H1 (cell line): ENCODE measurements around the gene MIPOL1. TPM values are rescaled to one million over a fixed set of nuclear protein-coding genes. Genes with fewer than 3 reads are reported as not detected.

Source experiments
- ASH2L ChIP-seq: fragments of 200-600, 300-600 bp; sonication (generic); IDR thresholded peaks from one replicate; pipeline ENCODE4 v1.7.1; 2017; ENCODE audit warnings: low read length
- BCL11A ChIP-seq, 2 experiments: IDR thresholded peaks; one replicate each; pipeline ENCODE4 v1.6.1; 2011; ENCODE audit warnings: low read depth in 2 of 2, low read length in 2 of 2, mild to moderate bottlenecking in 2 of 2
- CBX5 ChIP-seq: fragments of 300-800, 300-1000 bp; sonication (generic); IDR thresholded peaks from 2 replicates; pipeline ENCODE4 v1.7.1; 2016; ENCODE audit warnings: antibody characterized with exemption, low read length, low read depth
- E2F6 ChIP-seq: IDR thresholded peaks from 2 replicates; pipeline ENCODE4 v1.6.1; 2012; ENCODE audit warnings: inconsistent platforms
- EP300 ChIP-seq, 2 experiments: IDR thresholded peaks; 1 replicate in 1 of 2; 2 replicates in 1 of 2; pipeline ENCODE4 v1.6.1; 2011 to 2012; ENCODE audit warnings: low read depth in 2 of 2, low read length in 2 of 2, mild to moderate bottlenecking in 2 of 2, borderline replicate concordance in 1 of 2, inconsistent platforms in 1 of 2, moderate library complexity in 1 of 2
- FOSL1 ChIP-seq: IDR thresholded peaks from 2 replicates; pipeline ENCODE4 v1.6.1; 2011; ENCODE audit warnings: mild to moderate bottlenecking, low read depth, low read length, moderate library complexity; ENCODE audit not compliant: insufficient read depth
- GTF2F1 ChIP-seq: IDR thresholded peaks from 2 replicates; pipeline ENCODE4 v1.6.1; 2012; ENCODE audit warnings: low read depth, low read length, improper control_type of control experiment, borderline replicate concordance
- JUN ChIP-seq: IDR thresholded peaks from 2 replicates; pipeline ENCODE4 v1.6.1; 2011; ENCODE audit warnings: low read depth, mild to moderate bottlenecking, improper control_type of control experiment, low read length
- KDM4A ChIP-seq: IDR thresholded peaks from one replicate; pipeline ENCODE4 v1.7.1; 2012; ENCODE audit warnings: low read depth, mild to moderate bottlenecking, moderate library complexity, low read length, inconsistent platforms; ENCODE audit not compliant: severe bottlenecking
- MAFK ChIP-seq: IDR thresholded peaks from 2 replicates; pipeline ENCODE4 v1.6.1; 2012; ENCODE audit warnings: low read depth, mild to moderate bottlenecking, improper control_type of control experiment, low read length
- PHF8 ChIP-seq: fragments of 200-600 bp; sonication (generic); conservative IDR thresholded peaks from 2 replicates; pipeline ENCODE4 v1.7.1; 2012; ENCODE audit warnings: low read depth, mild to moderate bottlenecking, inconsistent platforms, low read length, moderate library complexity
- POLR2A ChIP-seq, 2 experiments: IDR thresholded peaks; 1 replicate in 1 of 2; 2 replicates in 1 of 2; pipeline ENCODE4 v1.6.1; 2011; ENCODE audit warnings: low read depth in 2 of 2, low read length in 2 of 2, mild to moderate bottlenecking in 2 of 2; ENCODE audit errors: control extremely low read depth in 1 of 2
- POU5F1 ChIP-seq: IDR thresholded peaks from 2 replicates; pipeline ENCODE4 v1.6.1; 2011; ENCODE audit warnings: low read depth, mild to moderate bottlenecking, low read length, moderate library complexity
- RNF2 ChIP-seq: fragments of 200-900, 300-1000 bp; sonication (generic); IDR thresholded peaks from 2 replicates; pipeline ENCODE4 v1.7.1; 2016; ENCODE audit warnings: borderline replicate concordance, low read depth, mild to moderate bottlenecking, antibody characterized with exemption, low read length; ENCODE audit not compliant: poor library complexity, severe bottlenecking; ENCODE audit errors: missing control alignments
- RXRA ChIP-seq: IDR thresholded peaks from 2 replicates; pipeline ENCODE4 v1.6.1; 2011; ENCODE audit warnings: low read depth, mild to moderate bottlenecking, low read length, moderate library complexity; ENCODE audit not compliant: insufficient read depth
- SIN3A ChIP-seq, 2 experiments: IDR thresholded peaks in 1 of 2; conservative IDR thresholded peaks in 1 of 2; 2 replicates each; pipeline ENCODE4 v1.6.1; 2011 to 2012; ENCODE audit warnings: low read length in 2 of 2, improper control_type of control experiment in 1 of 2, low read depth in 1 of 2, mild to moderate bottlenecking in 1 of 2
- SIX5 ChIP-seq: IDR thresholded peaks from 2 replicates; pipeline ENCODE4 v1.6.1; 2011; ENCODE audit warnings: mild to moderate bottlenecking, low read depth, low read length
- SUZ12 ChIP-seq: fragments of 200-600 bp; sonication (generic); IDR thresholded peaks from 2 replicates; pipeline ENCODE4 v1.6.1; 2012; ENCODE audit warnings: mild to moderate bottlenecking, inconsistent platforms, low read length, moderate library complexity, mixed read lengths
- TAF1 ChIP-seq: IDR thresholded peaks from 2 replicates; pipeline ENCODE4 v1.6.1; 2011; ENCODE audit warnings: mild to moderate bottlenecking, low read depth, low read length
- TAF7 ChIP-seq: optimal IDR thresholded peaks from 2 replicates; pipeline ENCODE3; 2011; ENCODE audit warnings: low read depth, mild to moderate bottlenecking, inconsistent platforms, low read length, moderate library complexity, borderline replicate concordance
- TBP ChIP-seq: IDR thresholded peaks from 2 replicates; pipeline ENCODE4 v1.6.1; 2011; ENCODE audit warnings: low read depth, low read length, improper control_type of control experiment
- TCF12 ChIP-seq: IDR thresholded peaks from 2 replicates; pipeline ENCODE4 v1.6.1; 2011; ENCODE audit warnings: low read depth, mild to moderate bottlenecking, low read length
- YY1 ChIP-seq: IDR thresholded peaks from 2 replicates; pipeline ENCODE4 v1.6.1; 2011; ENCODE audit warnings: low read depth, mild to moderate bottlenecking, low read length
- polyA plus RNA-seq, 7 experiments: library from polyadenylated mRNA; depleted of rRNA in 3 of 7; stranded (reverse) in 5 of 7; unstranded in 2 of 7; fragments of >200 nt in 5 of 7; fragments of 200-250 nt in 2 of 7; gene quantifications; 1 replicate in 5 of 7; 2 replicates in 1 of 7; 4 replicates in 1 of 7; pipeline versions ENCODE4 v1.2.1 to v1.2.3, GENCODE V29; 2011 to 2013; ENCODE audit warnings: missing spikeins in 2 of 7, mixed read lengths in 2 of 7
- total RNA-seq: library from RNA; stranded (reverse); fragmentation: NEBNext Ultra II Directional; extraction: Animal tissue kit (Norgen Biotek cat#: 25700); gene quantifications from 2 replicates; pipeline ENCODE4 v1.2.1, GENCODE V29; 2021

MIPOL1 gene
- total and polyA plus RNA-seq, 2 of the 8 experiments (the other 6 are each of a cell fraction or from before 2014, with no cell fraction given) = 2.8 to 23.9 TPM

- peak; percentile 86 for TF ChIP-seq PHF8
- TF ChIP-seq FOSL1 = no peak
- TF ChIP-seq RXRA = no peak
- peak; percentile 78 for TF ChIP-seq KDM4A
- TF ChIP-seq SIN3A (conservative IDR thresholded peaks at IDR 0.05 in 1 of 2, IDR thresholded peaks at IDR 0.05 in 1 of 2; ENCODE audit: low read depth in 1 of 2, low read length in 2 of 2) = no peak
- no peak for TF ChIP-seq TCF12
- TF ChIP-seq POU5F1 = no peak
- TF ChIP-seq POLR2A (IDR thresholded peaks at IDR 0.05; ENCODE audit: control extremely low read depth in 1 of 2, low read depth in 2 of 2, low read length in 2 of 2) = peak; percentile 82 to 98
- TF ChIP-seq BCL11A (IDR thresholded peaks at IDR 0.05; ENCODE audit: low read depth in 2 of 2, low read length in 2 of 2) = no peak
- peak; percentile 38 for TF ChIP-seq RNF2
- TF ChIP-seq SUZ12 = no peak
- no peak for TF ChIP-seq SIX5
- TF ChIP-seq JUN = no peak
- TF ChIP-seq YY1 = peak; percentile 45; the same call in 1 of the 2 replicates
- peak; percentile 86 for TF ChIP-seq E2F6
- 0 out of 3 replicates have a peak, but pooled peaks of 1 of the 2 experiments have one; percentile 3 for TF ChIP-seq EP300 (IDR thresholded peaks at IDR 0.05; ENCODE audit: borderline replicate concordance in 1 of 2, low read depth in 2 of 2, low read length in 2 of 2)
- peak; percentile 81 for TF ChIP-seq TAF7
- TF ChIP-seq MAFK = no peak
- no peak for TF ChIP-seq CBX5
- TF ChIP-seq GTF2F1 = no peak; the same call in 1 of the 2 replicates
- peak; percentile 99 for TF ChIP-seq ASH2L
- no peak; the same call in 1 of the 2 replicates for TF ChIP-seq TBP
- TF ChIP-seq TAF1 = peak; percentile 96
Measured at GRCh38 chr14:37172024-37172869, 25.5 kb upstream of the MIPOL1 start, which contains the start of gene SLC25A21 (continued).
